ENCODE measurements around the gene ERO1A.

Gene ERO1A

GRCh38 chr14:52695481-52696091 is at the start of gene ERO1A:
ERO1A (minus strand) TSS chr14:52695558; CDS start chr14:52695481, 77 bp downstream.
- no peak for TF ChIP-seq GATA3 (IDR thresholded peaks at IDR 0.05; ENCODE audit: low read depth, low read length)

- TF ChIP-seq GATA3 (IDR thresholded peaks at IDR 0.05; ENCODE audit: low read depth, low read length) (no peak), GATA2 (IDR thresholded peaks at IDR 0.05; ENCODE audit: low read depth, low read length) (no peak)
These were observed 46.5 kb upstream of the ERO1A start for GRCh38 chr14:52741865-52742264.

GRCh38 chr14:52740751-52741150 is 45.4 kb upstream of the ERO1A start:
- TF ChIP-seq GATA3 (IDR thresholded peaks at IDR 0.05; ENCODE audit: low read depth, low read length) (no peak), GATA2 (IDR thresholded peaks at IDR 0.05; ENCODE audit: low read depth, low read length) (no peak)

- TF ChIP-seq GATA2 (IDR thresholded peaks at IDR 0.05; ENCODE audit: low read depth, low read length) (no peak), GATA3 (IDR thresholded peaks at IDR 0.05; ENCODE audit: low read depth, low read length) (no peak)
These were observed 43.1 kb upstream of the ERO1A start for GRCh38 chr14:52738409-52738808.

GRCh38 chr14:52735921-52736489 is 40.6 kb upstream of the ERO1A start:
- no peak for TF ChIP-seq GATA3 (IDR thresholded peaks at IDR 0.05; ENCODE audit: low read depth, low read length)
- TF ChIP-seq GATA2 (IDR thresholded peaks at IDR 0.05; ENCODE audit: low read depth, low read length): no peak

GRCh38 chr14:52733824-52734223 is 38.5 kb upstream of the ERO1A start:
- no peak for TF ChIP-seq GATA3 (IDR thresholded peaks at IDR 0.05; ENCODE audit: low read depth, low read length)
- no peak for TF ChIP-seq GATA2 (IDR thresholded peaks at IDR 0.05; ENCODE audit: low read depth, low read length)

GRCh38 chr14:52730709-52731111 is 35.4 kb upstream of the ERO1A start:
- TF ChIP-seq GATA2 (IDR thresholded peaks at IDR 0.05; ENCODE audit: low read depth, low read length): no peak
- no peak for TF ChIP-seq GATA3 (IDR thresholded peaks at IDR 0.05; ENCODE audit: low read depth, low read length)

GRCh38 chr14:52729925-52730708 is 34.8 kb upstream of the ERO1A start, which contains the start of gene STYX:
STYX (plus strand) TSS chr14:52730166; CDS start chr14:52730475, 309 bp downstream.
- TF ChIP-seq GATA3 (IDR thresholded peaks at IDR 0.05; ENCODE audit: low read depth, low read length) (no peak), GATA2 (IDR thresholded peaks at IDR 0.05; ENCODE audit: low read depth, low read length) (no peak)

GRCh38 chr14:52729585-52729924 is 34.2 kb upstream of the ERO1A start:
- no peak for TF ChIP-seq GATA3 (IDR thresholded peaks at IDR 0.05; ENCODE audit: low read depth, low read length)
- TF ChIP-seq GATA2 (IDR thresholded peaks at IDR 0.05; ENCODE audit: low read depth, low read length): no peak

- TF ChIP-seq GATA2 (IDR thresholded peaks at IDR 0.05; ENCODE audit: low read depth, low read length): no peak
- no peak for TF ChIP-seq GATA3 (IDR thresholded peaks at IDR 0.05; ENCODE audit: low read depth, low read length)
These were observed 28.9 kb upstream of the ERO1A start for GRCh38 chr14:52724360-52724644.

- TF ChIP-seq GATA2 (IDR thresholded peaks at IDR 0.05; ENCODE audit: low read depth, low read length) (no peak), GATA3 (IDR thresholded peaks at IDR 0.05; ENCODE audit: low read depth, low read length) (no peak)
These were observed 28.4 kb upstream of the ERO1A start for GRCh38 chr14:52723514-52724359.

GRCh38 chr14:52716155-52716554 is 20.8 kb upstream of the ERO1A start:
- TF ChIP-seq GATA2 (IDR thresholded peaks at IDR 0.05; ENCODE audit: low read depth, low read length): no peak
- TF ChIP-seq GATA3 (IDR thresholded peaks at IDR 0.05; ENCODE audit: low read depth, low read length): no peak

GRCh38 chr14:52711666-52712065 is 16.3 kb upstream of the ERO1A start:
- TF ChIP-seq GATA2 (IDR thresholded peaks at IDR 0.05; ENCODE audit: low read depth, low read length) (no peak), GATA3 (IDR thresholded peaks at IDR 0.05; ENCODE audit: low read depth, low read length) (no peak)

All from SH-SY5Y (cell line).